ENCODE results near the gene FANCE. TPM values are rescaled to one million over a fixed set of nuclear protein-coding genes. Genes with fewer than 3 reads are reported as not detected.
"Not testable (repeated sequence)": the region's sequence is repeated elsewhere in the genome, so short reads cannot be mapped to it uniquely, and the experiment has no call there.

FANCE gene
- total RNA-seq, 1 experiment from 2014 or later: 13.3 TPM

GRCh38 chr6:35432291-35432690 is 19.8 kb upstream of the FANCE start:
- Mint-ChIP-seq H3K27me3 (ENCODE audit: insufficient read depth, unreplicated experiment) (no peaks in the 10 kb centered on the region), H3K27ac (ENCODE audit: low read depth, unreplicated experiment) (no peak overlapping the region), H3K36me3 (ENCODE audit: insufficient read depth, unreplicated experiment) (peaks cover 7% of the 10 kb centered on the region), H3K9me3 (ENCODE audit: unreplicated experiment) (no peaks in the 10 kb centered on the region), H3K4me3 (ENCODE audit: unreplicated experiment) (no peak overlapping the region), H3K4me1 (ENCODE audit: insufficient read depth, unreplicated experiment) (no peaks in the 10 kb centered on the region)
- CTCF ChIA-PET: interaction anchor here (1.6 kb wide), 1 partner anchor 104 kb away, joined by 4 read pairs; no protein-coding TSS in a partner anchor
- no peak for TF ChIP-seq CTCF (IDR thresholded peaks at IDR 0.05; ENCODE audit: unreplicated experiment)
- DNase-seq (ENCODE audit: unreplicated experiment): no peak
- POLR2A ChIA-PET: interaction anchor here (0.8 kb wide), 1 partner anchor 15 kb away, joined by 4 read pairs; no protein-coding TSS in a partner anchor
- BruUV-seq (replicated peaks): no TSS peak
- intact Hi-C loops (cut with micrococcal nuclease): no loop called here

- BruUV-seq (replicated peaks); intact Hi-C loops (cut with micrococcal nuclease); H3K4me1 Mint-ChIP-seq (ENCODE audit: insufficient read depth, unreplicated experiment); DNase-seq (ENCODE audit: unreplicated experiment); H3K27ac Mint-ChIP-seq (ENCODE audit: low read depth, unreplicated experiment); H3K27me3 Mint-ChIP-seq (ENCODE audit: insufficient read depth, unreplicated experiment); H3K36me3 Mint-ChIP-seq (ENCODE audit: insufficient read depth, unreplicated experiment); H3K9me3 Mint-ChIP-seq (ENCODE audit: unreplicated experiment); H3K4me3 Mint-ChIP-seq (ENCODE audit: unreplicated experiment): not testable (repeated sequence)
- ChIA-PET CTCF (interaction anchor here (0.6 to 1.6 kb wide), 3 partner anchors 12 to 105 kb away, joined by 3 to 4 read pairs (median 4); no protein-coding TSS in a partner anchor), POLR2A (interaction anchor here (0.8 kb wide), 1 partner anchor 14 kb away, joined by 4 read pairs; no protein-coding TSS in a partner anchor)
Observed at GRCh38 chr6:35432702-35433101, 19.4 kb upstream of the FANCE start.

GRCh38 chr6:35435074-35435837 is 16.9 kb upstream of the FANCE start:
- no peak overlapping the region for H3K4me3 Mint-ChIP-seq (ENCODE audit: unreplicated experiment)
- no peak for DNase-seq (ENCODE audit: unreplicated experiment)
- H3K27me3 Mint-ChIP-seq (ENCODE audit: insufficient read depth, unreplicated experiment): no peaks in the 10 kb centered on the region
- no TSS peak for BruUV-seq (replicated peaks)
- H3K9me3 Mint-ChIP-seq (ENCODE audit: unreplicated experiment): no peaks in the 10 kb centered on the region
- intact Hi-C loops (cut with micrococcal nuclease): no loop called here
- no peak overlapping the region for H3K27ac Mint-ChIP-seq (ENCODE audit: low read depth, unreplicated experiment)
- no peaks in the 10 kb centered on the region for H3K36me3 Mint-ChIP-seq (ENCODE audit: insufficient read depth, unreplicated experiment)
- CTCF ChIA-PET: interaction anchor here (0.6 to 0.7 kb wide), 3 partner anchors 93 to 212 kb away, joined by 3 to 4 read pairs (median 3); partner anchors contain the start of gene PPARD
- POLR2A ChIA-PET: interaction anchor here (1.8 kb wide), 1 partner anchor 92 kb away, joined by 3 read pairs; no protein-coding TSS in a partner anchor
- TF ChIP-seq CTCF (IDR thresholded peaks at IDR 0.05; ENCODE audit: unreplicated experiment): no peak
- H3K4me1 Mint-ChIP-seq (ENCODE audit: insufficient read depth, unreplicated experiment): no peaks in the 10 kb centered on the region

GRCh38 chr6:35436071-35436857 is 15.9 kb upstream of the FANCE start:
- CTCF ChIA-PET: interaction anchor here (1.2 to 2.5 kb wide), 2 partner anchors 13 to 17 kb away, joined by 3 to 14 read pairs; no protein-coding TSS in a partner anchor
- Mint-ChIP-seq H3K4me3 (ENCODE audit: unreplicated experiment) (no peak overlapping the region), H3K27ac (ENCODE audit: low read depth, unreplicated experiment) (no peak overlapping the region), H3K27me3 (ENCODE audit: insufficient read depth, unreplicated experiment) (no peaks in the 10 kb centered on the region), H3K36me3 (ENCODE audit: insufficient read depth, unreplicated experiment) (no peaks in the 10 kb centered on the region), H3K9me3 (ENCODE audit: unreplicated experiment) (no peaks in the 10 kb centered on the region), H3K4me1 (ENCODE audit: insufficient read depth, unreplicated experiment) (no peaks in the 10 kb centered on the region)
- intact Hi-C loops (cut with micrococcal nuclease): no loop called here
- no TSS peak for BruUV-seq (replicated peaks)
- POLR2A ChIA-PET: interaction anchor here (0.6 kb wide), 1 partner anchor 138 kb away, joined by 3 read pairs; no protein-coding TSS in a partner anchor
- TF ChIP-seq CTCF (IDR thresholded peaks at IDR 0.05; ENCODE audit: unreplicated experiment): no peak
- DNase-seq (ENCODE audit: unreplicated experiment): no peak

- DNase-seq (ENCODE audit: unreplicated experiment); POLR2A ChIA-PET; BruUV-seq (replicated peaks); H3K4me1 Mint-ChIP-seq (ENCODE audit: insufficient read depth, unreplicated experiment); H3K9me3 Mint-ChIP-seq (ENCODE audit: unreplicated experiment); H3K27ac Mint-ChIP-seq (ENCODE audit: low read depth, unreplicated experiment); intact Hi-C loops (cut with micrococcal nuclease); H3K4me3 Mint-ChIP-seq (ENCODE audit: unreplicated experiment); H3K36me3 Mint-ChIP-seq (ENCODE audit: insufficient read depth, unreplicated experiment); H3K27me3 Mint-ChIP-seq (ENCODE audit: insufficient read depth, unreplicated experiment): not testable (repeated sequence)
- CTCF ChIA-PET: interaction anchor here (2.5 kb wide), 1 partner anchor 10 kb away, joined by 14 read pairs; no protein-coding TSS in a partner anchor
Observed at GRCh38 chr6:35438378-35439065, 13.6 kb upstream of the FANCE start.
